ENCODE measurements around the gene WBP2NL. TPM values are rescaled to one million over a fixed set of nuclear protein-coding genes. Genes with fewer than 3 reads are reported as not detected.
A peak's percentile ranks its signal among the peaks of the same experiment; 100 is the strongest.
"Not testable (repeated sequence)": the region's sequence is repeated elsewhere in the genome, so short reads cannot be mapped to it uniquely, and the experiment has no call there.

The WBP2NL gene
- total RNA-seq, 2 experiments from 2014 or later: 1.5 to 1.6 TPM

- peak within 1 kb of the TSS; percentile 87 for H3K4me3 Mint-ChIP-seq
- peak; percentile 97 for DNase-seq
- no peaks in the 10 kb centered on the region for H3K27me3 Mint-ChIP-seq
- H3K4me1 Mint-ChIP-seq: peaks cover 50% of the 10 kb centered on the region
- H3K27ac Mint-ChIP-seq: peak within 1 kb of the TSS; percentile 93
- CTCF ChIA-PET: interaction anchor here (1.1 to 2.1 kb wide), 4 partner anchors 8 to 113 kb away, joined by 3 to 10 read pairs (median 6); partner anchors contain the start of genes NDUFA6 and SMDT1
- peaks cover 15% of the 10 kb centered on the region for H3K36me3 Mint-ChIP-seq (ENCODE audit: low read depth)
- POLR2A ChIA-PET: interaction anchor here (1.3 kb wide), 1 partner anchor 20 kb away, joined by 5 read pairs; the partner anchor contains the start of gene NDUFA6
- no peaks in the 10 kb centered on the region for H3K9me3 Mint-ChIP-seq
These were observed 72.2 kb downstream of the WBP2NL start, which contains the start of gene NAGA for GRCh38 chr22:42070517-42071422. Gene NAGA (minus strand): TSS chr22:42070812. CDS start chr22:42070297, 515 bp downstream.

DNA sequence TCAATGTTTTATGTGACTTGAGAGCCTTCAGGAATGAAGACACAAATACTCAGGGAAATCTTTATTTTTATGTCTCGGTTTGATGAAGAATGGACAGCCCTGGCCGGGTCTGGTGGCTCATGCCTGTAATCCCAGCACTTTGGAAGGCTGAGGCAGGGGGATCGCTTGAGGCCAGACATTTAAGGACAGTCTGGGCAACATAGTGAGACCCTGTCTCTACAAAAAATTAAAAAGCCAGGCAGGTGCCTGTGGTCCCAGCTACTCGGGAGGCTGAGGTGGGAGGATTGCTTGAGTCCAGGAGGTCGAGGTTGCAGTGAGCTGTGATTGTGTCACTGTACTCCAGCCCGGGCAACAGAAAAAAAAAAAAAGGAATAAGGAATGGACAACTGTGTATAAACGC lies 72.9 kb downstream of the WBP2NL start:
- peaks cover 12% of the 10 kb centered on the region for H3K36me3 Mint-ChIP-seq (ENCODE audit: low read depth)
- H3K9me3 Mint-ChIP-seq, H3K27me3 Mint-ChIP-seq, DNase-seq, CTCF ChIA-PET: not testable (repeated sequence)
- peaks cover 50% of the 10 kb centered on the region for H3K4me1 Mint-ChIP-seq
- H3K4me3 Mint-ChIP-seq: peak overlapping the region; percentile 87
- H3K27ac Mint-ChIP-seq: peak overlapping the region; percentile 93
- POLR2A ChIA-PET: interaction anchor here (0.6 to 1.3 kb wide), 2 partner anchors 19 to 368 kb away, joined by 4 to 5 read pairs; partner anchors contain the start of gene NDUFA6

GRCh38 chr22:42072606-42073330 lies 74.2 kb downstream of the WBP2NL start:
- no peaks in the 10 kb centered on the region for H3K27me3 Mint-ChIP-seq

DNA sequence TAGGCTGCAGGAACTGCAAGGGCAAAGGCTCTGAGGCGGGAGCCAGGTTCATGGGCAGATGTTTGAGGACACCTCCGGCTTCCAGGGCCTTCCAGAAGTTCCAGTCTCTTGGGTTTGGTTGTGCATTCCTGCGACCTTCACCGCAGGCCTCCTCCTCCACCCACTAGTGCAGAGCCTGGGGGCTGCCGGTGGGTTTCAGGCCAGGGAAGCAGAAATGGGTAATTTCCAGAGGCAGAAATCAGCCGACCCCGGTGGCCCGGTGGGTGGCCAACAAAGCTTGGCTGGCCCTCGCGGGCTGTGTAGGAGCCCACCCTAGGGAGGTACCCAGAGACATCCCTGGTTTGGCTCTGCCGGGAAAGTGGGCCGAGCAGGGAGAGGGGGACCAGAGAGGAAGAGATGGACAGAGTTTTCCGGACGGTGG lies 75.0 kb downstream of the WBP2NL start:
- H3K27me3 Mint-ChIP-seq: no peaks in the 10 kb centered on the region
- DNase-seq: no peak
- ChIA-PET CTCF (interaction anchor here (1.0 kb wide), 1 partner anchor 11 kb away, joined by 3 read pairs; no protein-coding TSS in a partner anchor), POLR2A (no interaction called here)
- H3K36me3 Mint-ChIP-seq (ENCODE audit: low read depth): peaks cover 3% of the 10 kb centered on the region
- peak overlapping the region; percentile 83 for H3K27ac Mint-ChIP-seq
- peaks cover 50% of the 10 kb centered on the region for H3K4me1 Mint-ChIP-seq
- H3K4me3 Mint-ChIP-seq: peak overlapping the region; percentile 49
- H3K9me3 Mint-ChIP-seq: no peaks in the 10 kb centered on the region

More at GRCh38 chr22:42072606-42073330, 74.2 kb downstream of the WBP2NL start:
- CTCF ChIA-PET: no interaction called here
- peaks cover 48% of the 10 kb centered on the region for H3K4me1 Mint-ChIP-seq
- H3K4me3 Mint-ChIP-seq: peak overlapping the region; percentile 49
- no peaks in the 10 kb centered on the region for H3K9me3 Mint-ChIP-seq
- H3K36me3 Mint-ChIP-seq (ENCODE audit: low read depth): peaks cover 7% of the 10 kb centered on the region
- POLR2A ChIA-PET: no interaction called here
- peak overlapping the region; percentile 62 for H3K27ac Mint-ChIP-seq
- DNase-seq: no peak

DNA sequence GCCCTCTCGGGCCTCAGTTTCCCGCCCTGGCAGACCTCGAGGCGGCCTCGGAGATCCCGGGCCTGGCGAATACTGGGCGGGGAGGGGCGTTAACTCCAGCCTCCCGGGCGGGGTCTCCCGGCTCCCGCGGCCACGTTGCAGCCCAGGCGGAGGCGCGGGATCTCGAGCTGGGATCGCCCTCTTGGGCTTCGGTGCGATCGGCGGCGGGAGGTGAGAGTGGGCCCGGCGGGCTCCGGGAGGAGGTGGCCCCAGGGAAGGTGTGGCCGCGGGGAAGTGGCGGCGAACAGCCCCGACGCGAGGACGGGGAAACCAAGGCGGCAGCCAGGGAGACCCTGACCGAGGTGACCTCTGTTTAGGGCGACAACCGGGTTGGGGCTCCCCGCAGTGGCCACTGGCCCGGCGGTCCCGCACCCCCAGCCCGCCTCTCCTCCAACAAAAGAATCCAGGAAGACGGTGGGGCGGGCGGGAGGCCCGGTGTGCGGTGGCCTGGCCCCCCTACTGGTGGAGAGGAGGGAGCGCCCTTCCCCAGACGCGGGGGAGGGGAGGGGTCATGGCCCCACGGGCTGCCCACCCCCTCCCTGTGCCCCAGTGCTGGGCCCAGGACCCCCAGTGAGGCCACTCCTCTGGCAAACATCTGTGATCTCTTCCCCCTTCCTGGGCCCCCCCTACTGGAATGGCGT lies 75.7 kb downstream of the WBP2NL start, which contains the start of gene PHETA2:
Gene PHETA2, plus strand, starts transcription at position 117 of the 680 bp plus-strand sequence. CDS start 3,046 bp downstream, outside the sequence.
- Mint-ChIP-seq H3K9me3 (no peaks in the 10 kb centered on the region), H3K4me3 (peak within 1 kb of the TSS; percentile 51), H3K4me1 (peaks cover 52% of the 10 kb centered on the region), H3K27ac (peak within 1 kb of the TSS; percentile 85), H3K27me3 (no peaks in the 10 kb centered on the region), H3K36me3 (ENCODE audit: low read depth) (peaks cover 3% of the 10 kb centered on the region)
- peak; percentile 58 for DNase-seq
- CTCF ChIA-PET: interaction anchor here (1.0 to 2.5 kb wide), 2 partner anchors 12 to 16 kb away, joined by 3 to 19 read pairs; partner anchors contain the start of gene NDUFA6
- POLR2A ChIA-PET: no interaction called here

GRCh38 chr22:42074846-42075676 lies 76.5 kb downstream of the WBP2NL start:
- Mint-ChIP-seq H3K36me3 (ENCODE audit: low read depth) (peaks cover 3% of the 10 kb centered on the region), H3K4me3 (peak overlapping the region; percentile 51), H3K4me1 (peaks cover 47% of the 10 kb centered on the region), H3K27me3 (no peaks in the 10 kb centered on the region), H3K9me3 (no peaks in the 10 kb centered on the region), H3K27ac (peak overlapping the region; percentile 85)
- POLR2A ChIA-PET: no interaction called here
- CTCF ChIA-PET: interaction anchor here (0.6 to 2.5 kb wide), 5 partner anchors 9 to 203 kb away, joined by 3 to 19 read pairs (median 3); partner anchors contain the start of genes NDUFA6 and TNFRSF13C
- DNase-seq: no peak

DNA sequence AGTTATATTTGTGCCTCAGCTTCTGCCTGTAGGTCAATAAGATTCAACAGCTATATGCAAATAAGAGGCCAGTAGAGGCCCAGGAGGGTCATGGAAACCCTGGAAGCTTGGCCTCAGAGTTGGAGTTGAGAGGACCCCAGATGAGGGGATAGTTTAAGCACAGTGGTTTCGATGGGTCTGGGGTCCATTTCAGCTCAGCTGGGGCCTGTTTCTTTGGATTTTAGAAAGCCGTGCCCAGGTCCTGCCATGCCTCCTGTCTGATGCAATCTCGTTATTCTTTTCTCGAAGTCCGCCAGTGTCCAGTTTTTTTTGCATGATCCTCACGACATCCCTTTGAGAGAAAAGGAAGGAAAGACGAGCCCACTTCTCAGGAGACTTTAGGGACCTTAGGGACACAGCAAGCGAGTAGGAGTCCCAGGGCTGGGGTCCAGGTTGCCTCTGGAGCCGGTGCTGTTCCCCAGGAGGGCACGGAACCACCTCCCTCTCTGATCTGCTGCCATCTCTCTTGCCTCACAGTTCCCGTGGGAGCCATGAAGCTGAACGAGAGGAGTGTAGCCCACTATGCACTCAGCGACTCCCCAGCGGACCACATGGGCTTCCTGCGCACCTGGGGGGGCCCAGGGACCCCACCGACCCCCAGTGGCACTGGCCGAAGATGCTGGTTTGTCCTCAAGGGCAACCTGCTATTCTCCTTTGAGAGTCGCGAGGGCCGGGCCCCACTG lies 78.3 kb downstream of the WBP2NL start:
- Mint-ChIP-seq H3K27me3 (no peaks in the 10 kb centered on the region), H3K27ac (no peak overlapping the region), H3K36me3 (ENCODE audit: low read depth) (peaks cover 7% of the 10 kb centered on the region), H3K4me1 (peaks cover 40% of the 10 kb centered on the region), H3K4me3 (no peak overlapping the region), H3K9me3 (no peaks in the 10 kb centered on the region)
- CTCF ChIA-PET: interaction anchor here (2.5 to 6.2 kb wide), 2 partner anchors 13 kb away, joined by 19 to 50 read pairs; partner anchors contain the start of gene NDUFA6
- no peak for DNase-seq
- POLR2A ChIA-PET: no interaction called here

- Mint-ChIP-seq H3K4me3 (no peak overlapping the region), H3K36me3 (ENCODE audit: low read depth) (peaks cover 13% of the 10 kb centered on the region), H3K4me1 (peaks cover 42% of the 10 kb centered on the region), H3K27ac (peak overlapping the region; percentile 96), H3K9me3 (no peaks in the 10 kb centered on the region), H3K27me3 (no peaks in the 10 kb centered on the region)
- POLR2A ChIA-PET: no interaction called here
- no peak for DNase-seq
- CTCF ChIA-PET: interaction anchor here (2.6 to 6.2 kb wide), 2 partner anchors 8 to 13 kb away, joined by 10 to 50 read pairs; partner anchors contain the start of genes NAGA and NDUFA6
These were observed 79.0 kb downstream of the WBP2NL start for GRCh38 chr22:42077486-42078125.
